GM19025 (cell line): ENCODE data around the gene CCDC12.
A peak's percentile ranks its signal among the peaks of the same experiment; 100 is the strongest.

Experiments used
- ATAC-seq: cut with Tn5 transposase; IDR thresholded peaks from one replicate; pipeline ENCODE4 v1.9.1; 2021; ENCODE audit warnings: mild to moderate bottlenecking, low read depth, moderate library complexity; ENCODE audit not compliant: unreplicated experiment

CCDC12 gene

GRCh38 chr3:46976326-46977190 is at the start of gene CCDC12:
TSS of gene CCDC12 (minus strand) at chr3:46976745. CDS start at chr3:46976732, 13 bp downstream.
- ATAC-seq = peak; percentile 47

GRCh38 chr3:47024932-47025331 is 48.4 kb upstream of the CCDC12 start:
- ATAC-seq = no peak

GRCh38 chr3:47022641-47023071 is 46.1 kb upstream of the CCDC12 start:
- no peak for ATAC-seq

- ATAC-seq = no peak
Observed at GRCh38 chr3:47020311-47020710, 43.8 kb upstream of the CCDC12 start.

- ATAC-seq = peak; percentile 39
Observed at GRCh38 chr3:47019201-47019600, 42.7 kb upstream of the CCDC12 start.

GRCh38 chr3:47018269-47018611 is 41.7 kb upstream of the CCDC12 start:
- no peak for ATAC-seq

GRCh38 chr3:47017504-47018268 is 41.1 kb upstream of the CCDC12 start:
- no peak for ATAC-seq

- ATAC-seq = no peak
Observed at GRCh38 chr3:47016934-47017435, 40.4 kb upstream of the CCDC12 start.

- ATAC-seq = no peak
Observed at GRCh38 chr3:47016086-47016933, 39.8 kb upstream of the CCDC12 start.

- no peak for ATAC-seq
Observed at GRCh38 chr3:47015151-47015550, 38.6 kb upstream of the CCDC12 start.

GRCh38 chr3:47014036-47014435 is 37.5 kb upstream of the CCDC12 start:
- no peak for ATAC-seq

GRCh38 chr3:47013231-47013630 is 36.7 kb upstream of the CCDC12 start:
- no peak for ATAC-seq

- no peak for ATAC-seq
Observed at GRCh38 chr3:47012342-47013230, 36.0 kb upstream of the CCDC12 start.

GRCh38 chr3:47011371-47011770 is 34.8 kb upstream of the CCDC12 start:
- no peak for ATAC-seq

- ATAC-seq = no peak
Observed at GRCh38 chr3:47010910-47011309, 34.4 kb upstream of the CCDC12 start.

GRCh38 chr3:47010111-47010712 is 33.7 kb upstream of the CCDC12 start:
- ATAC-seq = no peak

GRCh38 chr3:47009225-47010110 is 32.9 kb upstream of the CCDC12 start:
- ATAC-seq = peak; percentile 91

GRCh38 chr3:47008851-47009224 is 32.3 kb upstream of the CCDC12 start:
- no peak for ATAC-seq
